ENCODE results near the gene SCIMP. TPM values are rescaled to one million over a fixed set of nuclear protein-coding genes. Genes with fewer than 3 reads are reported as not detected.
"Not testable (repeated sequence)": the region's sequence is repeated elsewhere in the genome, so short reads cannot be mapped to it uniquely, and the experiment has no call there.

Gene SCIMP
- total and polyA plus RNA-seq, 2 of the 4 experiments (the other 2 are of a cell fraction): not detected

DNA sequence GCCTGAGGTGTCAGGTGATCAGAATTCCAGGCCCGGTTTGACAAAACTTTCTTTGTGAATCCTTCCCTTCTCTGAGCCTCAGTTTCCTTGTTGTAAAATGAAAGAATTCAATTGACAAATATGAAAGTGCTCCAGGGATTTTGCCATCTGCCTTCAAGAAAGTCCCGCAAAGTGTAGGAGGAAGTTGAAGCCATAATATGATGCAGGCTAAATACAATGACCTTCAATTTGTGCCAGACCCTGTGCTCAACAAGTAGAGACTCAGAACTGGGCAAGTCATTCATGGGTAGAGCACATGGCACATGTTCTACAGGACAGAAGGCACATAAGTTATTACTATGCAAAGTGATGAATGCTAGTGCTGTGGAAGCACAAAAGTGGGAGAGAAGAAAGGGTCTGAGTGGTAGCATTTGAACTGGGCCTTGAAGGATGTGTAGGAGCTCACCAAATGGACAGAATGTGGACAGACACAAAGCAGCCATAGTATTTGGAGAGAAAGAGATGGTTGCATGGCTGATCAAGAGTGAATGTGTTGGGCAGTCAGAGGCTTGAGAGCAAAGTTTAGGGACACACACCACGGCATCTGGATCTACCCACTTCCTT is 2.4 kb upstream of the SCIMP start:
- DNase-seq (no peak), ATAC-seq (ENCODE audit: low read depth) (no peak)
- Histone ChIP-seq H3K79me1 (ENCODE audit: low read depth in 1 of 2, low read length in 2 of 2) (no peaks in the 10 kb centered on the region), H3K4me3 (ENCODE audit: insufficient read depth, low read depth, low read length) (no peak overlapping the region), H2BK120ac (ENCODE audit: low read depth, low read length) (no peak overlapping the region), H3K9me3 (ENCODE audit: control insufficient read depth, insufficient read depth, low read length) (no peaks in the 10 kb centered on the region), H3K27me3 (ENCODE audit: control insufficient read depth, insufficient read depth, low read length) (no peaks in the 10 kb centered on the region), H2AFZ (replicated peaks; ENCODE audit: low read length, poor library complexity) (no peak overlapping the region), H3K4me2 (ENCODE audit: low read depth, low read length) (no peak overlapping the region), H4K5ac (ENCODE audit: low read depth, low read length) (no peak overlapping the region), H4K20me1 (ENCODE audit: insufficient read depth, low read length) (no peaks in the 10 kb centered on the region), H3K56ac (ENCODE audit: extremely low read depth, insufficient read depth, low read length) (no peak overlapping the region), H2BK20ac (ENCODE audit: low read depth, low read length) (no peak overlapping the region), H3K23ac (ENCODE audit: low read depth, low read length) (no peak overlapping the region), H3K18ac (ENCODE audit: low read depth, low read length) (no peak overlapping the region), H2AK9ac (replicated peaks; ENCODE audit: low read depth, low read length, poor library complexity) (no peak overlapping the region), H4K8ac (ENCODE audit: low read depth in 2 of 2, low read length in 2 of 2) (no peak overlapping the region), H3K36me3 (ENCODE audit: control insufficient read depth, insufficient read depth, low read length) (no peaks in the 10 kb centered on the region), H3K9ac (ENCODE audit: low read depth, low read length) (no peak overlapping the region), H3K4ac (ENCODE audit: low read depth, low read length) (no peak overlapping the region), H3K14ac (replicated peaks; ENCODE audit: low read depth, low read length) (no peak overlapping the region), H3K27ac (ENCODE audit: insufficient read depth, low read length) (no peak overlapping the region), H2BK5ac (ENCODE audit: low read depth, low read length, poor library complexity, severe bottlenecking) (no peak overlapping the region), H4K91ac (ENCODE audit: insufficient read depth, low read depth, low read length) (no peak overlapping the region), H2BK15ac (ENCODE audit: low read depth, low read length) (no peak overlapping the region), H3K9me1 (ENCODE audit: insufficient read depth, low read length) (no peaks in the 10 kb centered on the region), H3K4me1 (ENCODE audit: control insufficient read depth, insufficient read depth, low read length) (no peaks in the 10 kb centered on the region), H2AK5ac (ENCODE audit: low read depth, low read length) (no peak overlapping the region)
- POLR2A ChIA-PET (ENCODE audit: unreplicated experiment): no interaction called here
- dilution Hi-C loops (cut with HindIII; ENCODE audit: low sequenced_read_pairs, unreplicated experiment) (no loop called here), intact Hi-C loops (cut with micrococcal nuclease) (loop anchor here (1.0 kb wide), 1 partner anchor 39 kb away; no protein-coding TSS in a partner anchor), in situ Hi-C loops (cut with MboI; ENCODE audit: low sequenced_read_pairs) (loop anchor here (25.0 kb wide), 1 partner anchor 1200 kb away; the partner anchor contains the start of genes AIPL1 and PIMREG)
- no TSS peak for BruUV-seq (replicated peaks)
- TF ChIP-seq SMC3 (IDR thresholded peaks at IDR 0.05; ENCODE audit: low read depth, low read length): no peak
- TF ChIP-seq POLR2A (IDR thresholded peaks at IDR 0.05; ENCODE audit: low read depth, low read length): no peak
- no peak for TF ChIP-seq NFE2L2 (IDR thresholded peaks at IDR 0.05; ENCODE audit: low read depth, low read length)
- TF ChIP-seq MAZ (IDR thresholded peaks at IDR 0.05; ENCODE audit: borderline replicate concordance, low read depth, low read length): no peak
- WGBS, 2 experiments (ENCODE audit: extremely low coverage in 2 of 2, insufficient read length in 1 of 2): 17% methylated on average over 1 of the region's 3 CpGs; no CpG with 5 or more reads in 1 of the 2 experiments
- CTCF ChIA-PET: interaction anchor here (0.6 to 0.7 kb wide), 2 partner anchors 34 to 138 kb away, joined by 4 read pairs; no protein-coding TSS in a partner anchor

DNA sequence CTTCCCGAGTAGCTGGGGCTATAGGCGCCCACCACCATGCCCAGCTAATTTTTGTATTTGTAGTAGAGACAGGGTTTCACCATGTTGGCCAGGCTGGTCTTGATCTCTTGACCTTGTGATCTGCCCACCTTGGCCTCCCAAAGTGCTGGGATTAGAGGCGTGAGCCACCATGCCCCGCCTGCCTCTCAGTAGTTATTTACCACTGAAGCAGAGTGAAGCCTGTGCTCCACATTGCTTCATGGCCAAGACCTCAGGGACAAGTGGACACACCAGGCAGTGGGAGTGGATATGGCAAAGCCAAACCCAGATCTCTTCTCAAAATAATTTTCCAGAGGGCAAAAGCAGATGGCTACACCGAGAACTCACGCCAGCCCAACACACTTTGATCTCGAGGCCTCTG is 1.2 kb downstream of the SCIMP start:
- DNase-seq; H3K14ac ChIP-seq (replicated peaks; ENCODE audit: low read depth, low read length); H2AK9ac ChIP-seq (replicated peaks; ENCODE audit: low read depth, low read length, poor library complexity); H3K56ac ChIP-seq (ENCODE audit: extremely low read depth, insufficient read depth, low read length); H2AFZ ChIP-seq (replicated peaks; ENCODE audit: low read length, poor library complexity); H3K27ac ChIP-seq (ENCODE audit: insufficient read depth, low read length); H4K5ac ChIP-seq (ENCODE audit: low read depth, low read length); POLR2A ChIA-PET (ENCODE audit: unreplicated experiment); BruUV-seq (replicated peaks); H3K4me2 ChIP-seq (ENCODE audit: low read depth, low read length); CTCF ChIA-PET; H4K91ac ChIP-seq (ENCODE audit: insufficient read depth, low read depth, low read length); H3K27me3 ChIP-seq (ENCODE audit: control insufficient read depth, insufficient read depth, low read length); dilution Hi-C loops (cut with HindIII; ENCODE audit: low sequenced_read_pairs, unreplicated experiment); H2BK120ac ChIP-seq (ENCODE audit: low read depth, low read length); H3K9me3 ChIP-seq (ENCODE audit: control insufficient read depth, insufficient read depth, low read length); H3K36me3 ChIP-seq (ENCODE audit: control insufficient read depth, insufficient read depth, low read length); intact Hi-C loops (cut with micrococcal nuclease); ATAC-seq (ENCODE audit: low read depth); H3K4ac ChIP-seq (ENCODE audit: low read depth, low read length); H3K79me1 ChIP-seq (ENCODE audit: low read depth in 1 of 2, low read length in 2 of 2); H3K4me1 ChIP-seq (ENCODE audit: control insufficient read depth, insufficient read depth, low read length); H3K4me3 ChIP-seq (ENCODE audit: insufficient read depth, low read depth, low read length); H3K9ac ChIP-seq (ENCODE audit: low read depth, low read length); H3K18ac ChIP-seq (ENCODE audit: low read depth, low read length); H2BK15ac ChIP-seq (ENCODE audit: low read depth, low read length); H4K8ac ChIP-seq (ENCODE audit: low read depth in 2 of 2, low read length in 2 of 2); H3K9me1 ChIP-seq (ENCODE audit: insufficient read depth, low read length); H2BK20ac ChIP-seq (ENCODE audit: low read depth, low read length); H4K20me1 ChIP-seq (ENCODE audit: insufficient read depth, low read length); H3K23ac ChIP-seq (ENCODE audit: low read depth, low read length); H2AK5ac ChIP-seq (ENCODE audit: low read depth, low read length); H2BK5ac ChIP-seq (ENCODE audit: low read depth, low read length, poor library complexity, severe bottlenecking): not testable (repeated sequence)
- in situ Hi-C loops (cut with MboI; ENCODE audit: low sequenced_read_pairs): loop anchor here (25.0 kb wide), 1 partner anchor 1204 kb away; the partner anchor contains the start of genes AIPL1 and PIMREG
- WGBS, 2 experiments (ENCODE audit: extremely low coverage in 2 of 2, insufficient read length in 1 of 2): no CpG with 5 or more reads among the region's 7 CpGs

Measured in IMR-90 (cell line).